ENCODE results near the gene GMIP. TPM values are rescaled to one million over a fixed set of nuclear protein-coding genes. Genes with fewer than 3 reads are reported as not detected.

GMIP gene
- polyA plus RNA-seq, 3 donors = 41.4 to 91.4 (median 75.1) TPM

- TF ChIP-seq CTCF (IDR thresholded peaks at IDR 0.05) = no peak
- Histone ChIP-seq H4K20me1 (ENCODE audit: insufficient read depth, low read length) (peaks cover 96% of the 10 kb centered on the region), H3K9me3 (replicated peaks in 1 of 2; ENCODE audit: control insufficient read depth in 1 of 2, insufficient read depth in 1 of 2, low read length in 2 of 2) (no peaks in the 10 kb centered on the region), H3K9ac (ENCODE audit: insufficient read depth, low read length, poor library complexity, severe bottlenecking) (no peak overlapping the region), H3K4me3 (replicated peaks in 1 of 3; ENCODE audit: low read depth in 2 of 3, low read length in 3 of 3) (no peak overlapping the region), H2AFZ (ENCODE audit: insufficient read depth, low read depth, low read length, poor library complexity, severe bottlenecking) (no peak overlapping the region), H3K79me2 (ENCODE audit: insufficient read depth, low read length) (peaks cover 45% of the 10 kb centered on the region), H3K36me3 (replicated peaks in 1 of 2; ENCODE audit: control insufficient read depth in 1 of 2, insufficient read depth in 2 of 2, low read length in 2 of 2) (peaks cover 88 to 99% of the 10 kb centered on the region in 2 donors), H3K27me3 (ENCODE audit: control insufficient read depth in 2 of 2, insufficient read depth in 2 of 2, low read length in 2 of 2) (no peaks in the 10 kb centered on the region), H3K4me2 (replicated peaks; ENCODE audit: extremely low read depth, low read length, poor library complexity, severe bottlenecking) (no peak overlapping the region), H3K4me1 (ENCODE audit: control insufficient read depth in 1 of 2, insufficient read depth in 2 of 2, low read length in 2 of 2) (peaks cover 13% of the 10 kb centered on the region in 2 donors), H3K27ac (ENCODE audit: low read depth in 1 of 2, low read length in 2 of 2) (peak overlapping the region in 1 of 2 donors; percentile 5)
- 98% methylated on average over 12 of the region's 14 CpGs for WGBS (ENCODE audit: insufficient coverage)
- Mint-ChIP-seq H3K9me3 (no peaks in the 10 kb centered on the region), H3K4me1 (peaks cover 11% of the 10 kb centered on the region), H3K4me3 (no peak overlapping the region), H3K27me3 (ENCODE audit: low read depth in 3 of 3) (peaks cover 0 to 2% (median 1%) of the 10 kb centered on the region in 3 donors), H3K36me3 (peaks cover 74 to 95% of the 10 kb centered on the region in 2 donors), H3K27ac (peak overlapping the region in 4 of 7 donors; percentile 30 to 75 (median 58))
- intact Hi-C loops (cut with micrococcal nuclease) = no loop called here
- DNase-seq = no peak
These were observed 8.1 kb downstream of the GMIP start for GRCh38 chr19:19635313-19635702.

- Histone ChIP-seq H3K79me2 (ENCODE audit: insufficient read depth, low read length) (peaks cover 41% of the 10 kb centered on the region), H3K4me1 (ENCODE audit: control insufficient read depth in 1 of 2, insufficient read depth in 2 of 2, low read length in 2 of 2) (peaks cover 7 to 13% of the 10 kb centered on the region in 2 donors), H3K4me3 (replicated peaks in 1 of 3; ENCODE audit: low read depth in 2 of 3, low read length in 3 of 3) (no peak overlapping the region), H2AFZ (ENCODE audit: insufficient read depth, low read depth, low read length, poor library complexity, severe bottlenecking) (no peak overlapping the region), H3K27me3 (ENCODE audit: control insufficient read depth in 2 of 2, insufficient read depth in 2 of 2, low read length in 2 of 2) (no peaks in the 10 kb centered on the region), H3K9me3 (replicated peaks in 1 of 2; ENCODE audit: control insufficient read depth in 1 of 2, insufficient read depth in 1 of 2, low read length in 2 of 2) (no peaks in the 10 kb centered on the region), H3K4me2 (replicated peaks; ENCODE audit: extremely low read depth, low read length, poor library complexity, severe bottlenecking) (no peak overlapping the region), H3K36me3 (replicated peaks in 1 of 2; ENCODE audit: control insufficient read depth in 1 of 2, insufficient read depth in 2 of 2, low read length in 2 of 2) (peaks cover 88 to 99% of the 10 kb centered on the region in 2 donors), H3K27ac (ENCODE audit: low read depth in 1 of 2, low read length in 2 of 2) (peak overlapping the region in 1 of 2 donors; percentile 5), H4K20me1 (ENCODE audit: insufficient read depth, low read length) (peaks cover 96% of the 10 kb centered on the region), H3K9ac (ENCODE audit: insufficient read depth, low read length, poor library complexity, severe bottlenecking) (no peak overlapping the region)
- H3K36me3 Mint-ChIP-seq = peaks cover 72 to 95% of the 10 kb centered on the region in 2 donors
- peaks cover 0 to 3% (median 1%) of the 10 kb centered on the region in 3 donors for H3K27me3 Mint-ChIP-seq (ENCODE audit: low read depth in 3 of 3)
- intact Hi-C loops (cut with micrococcal nuclease) = no loop called here
- WGBS (ENCODE audit: insufficient coverage) = 93% methylated on average over 30 of the region's 36 CpGs
- DNase-seq = no peak
- H3K4me1 Mint-ChIP-seq = peaks cover 5% of the 10 kb centered on the region
- TF ChIP-seq CTCF (IDR thresholded peaks at IDR 0.05) = no peak
- no peak overlapping the region for H3K4me3 Mint-ChIP-seq
- peak overlapping the region in 4 of 7 donors; percentile 30 to 48 (median 42) for H3K27ac Mint-ChIP-seq
- H3K9me3 Mint-ChIP-seq = no peaks in the 10 kb centered on the region
These were observed 8.7 kb downstream of the GMIP start for GRCh38 chr19:19634516-19635312.
